ENCODE data around the gene KRTAP4-3. TPM values are rescaled to one million over a fixed set of nuclear protein-coding genes. Genes with fewer than 3 reads are reported as not detected.
"Not testable (repeated sequence)": the region's sequence is repeated elsewhere in the genome, so short reads cannot be mapped to it uniquely, and the experiment has no call there.

The KRTAP4-3 gene
- total RNA-seq, 1 donor from 2014 or later, result not detected

DNA sequence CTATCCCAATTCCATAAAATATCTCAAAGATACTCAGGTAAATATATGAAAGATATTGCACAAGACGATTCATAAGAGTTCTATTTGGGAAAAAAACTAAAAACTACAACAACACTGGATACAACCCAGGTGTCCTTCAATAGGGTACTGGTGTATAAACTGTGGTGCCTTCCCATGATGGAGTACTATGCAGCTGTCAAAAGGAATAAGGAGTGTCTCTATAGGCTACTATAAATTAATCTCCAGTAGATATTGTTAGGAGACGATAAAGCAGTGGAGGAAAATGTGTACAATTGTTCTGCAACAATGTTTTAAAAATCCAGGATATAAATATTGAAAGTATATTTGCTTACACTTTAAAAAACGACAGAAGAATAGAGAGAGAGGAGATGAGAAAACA, 41.6 kb downstream of the KRTAP4-3 start:
- Mint-ChIP-seq H3K4me3 (no peak overlapping the region), H3K4me1 (peaks cover 5% of the 10 kb centered on the region), H3K9me3 (no peaks in the 10 kb centered on the region), H3K27me3 (ENCODE audit: insufficient read depth, low read depth) (peaks cover 2% of the 10 kb centered on the region), H3K27ac (no peak overlapping the region), H3K36me3 (no peaks in the 10 kb centered on the region)
- Histone ChIP-seq H3K27me3 (no peaks in the 10 kb centered on the region), H3K36me3 (no peaks in the 10 kb centered on the region), H2AFZ (replicated peaks) (no peak overlapping the region), H3K79me2 (ENCODE audit: low read depth) (no peaks in the 10 kb centered on the region), H4K20me1 (ENCODE audit: low read depth) (no peaks in the 10 kb centered on the region), H3K27ac (no peak overlapping the region), H3F3A (ENCODE audit: low read depth) (no peaks in the 10 kb centered on the region), H3K9ac (no peak overlapping the region), H3K4me2 (no peak overlapping the region), H3K4me3 (no peak overlapping the region), H3K4me1 (no peaks in the 10 kb centered on the region), H3K9me3 (ENCODE audit: low read depth) (no peaks in the 10 kb centered on the region)
- TF ChIP-seq EZH2phosphoT487 (IDR thresholded peaks at IDR 0.05), result no peak
- TF ChIP-seq EZH2 (IDR thresholded peaks at IDR 0.05), result no peak
- TF ChIP-seq, protein P1, sequence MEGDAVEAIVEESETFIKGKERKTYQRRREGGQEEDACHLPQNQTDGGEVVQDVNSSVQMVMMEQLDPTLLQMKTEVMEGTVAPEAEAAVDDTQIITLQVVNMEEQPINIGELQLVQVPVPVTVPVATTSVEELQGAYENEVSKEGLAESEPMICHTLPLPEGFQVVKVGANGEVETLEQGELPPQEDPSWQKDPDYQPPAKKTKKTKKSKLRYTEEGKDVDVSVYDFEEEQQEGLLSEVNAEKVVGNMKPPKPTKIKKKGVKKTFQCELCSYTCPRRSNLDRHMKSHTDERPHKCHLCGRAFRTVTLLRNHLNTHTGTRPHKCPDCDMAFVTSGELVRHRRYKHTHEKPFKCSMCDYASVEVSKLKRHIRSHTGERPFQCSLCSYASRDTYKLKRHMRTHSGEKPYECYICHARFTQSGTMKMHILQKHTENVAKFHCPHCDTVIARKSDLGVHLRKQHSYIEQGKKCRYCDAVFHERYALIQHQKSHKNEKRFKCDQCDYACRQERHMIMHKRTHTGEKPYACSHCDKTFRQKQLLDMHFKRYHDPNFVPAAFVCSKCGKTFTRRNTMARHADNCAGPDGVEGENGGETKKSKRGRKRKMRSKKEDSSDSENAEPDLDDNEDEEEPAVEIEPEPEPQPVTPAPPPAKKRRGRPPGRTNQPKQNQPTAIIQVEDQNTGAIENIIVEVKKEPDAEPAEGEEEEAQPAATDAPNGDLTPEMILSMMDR (IDR thresholded peaks at IDR 0.05), result no peak
- no peak for DNase-seq (ENCODE audit: low spot score)

DNA sequence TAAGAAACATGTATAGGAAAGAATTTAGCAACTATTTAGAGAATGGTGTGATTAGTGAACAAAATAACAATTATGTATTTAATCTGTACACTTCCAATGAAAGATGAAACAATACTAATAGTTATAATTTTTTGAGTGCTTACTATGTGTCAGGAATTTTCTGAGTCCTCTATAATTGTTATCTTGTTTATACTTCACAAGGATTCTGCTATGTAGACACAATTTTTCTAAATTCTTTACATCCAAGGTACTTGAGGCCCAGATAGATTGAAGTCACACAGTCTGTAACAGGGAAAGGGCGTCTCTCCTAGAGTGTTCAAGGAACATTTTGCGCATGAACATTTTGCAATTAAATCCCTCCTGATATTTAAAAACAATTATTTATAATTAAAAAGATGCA, 43.0 kb downstream of the KRTAP4-3 start:
- H3K4me1 Mint-ChIP-seq, result peaks cover 5% of the 10 kb centered on the region
- DNase-seq (ENCODE audit: low spot score), result no peak
- no peak overlapping the region for H3K4me3 Mint-ChIP-seq
- Histone ChIP-seq H2AFZ (replicated peaks) (no peak overlapping the region), H3K4me1 (no peaks in the 10 kb centered on the region), H3K79me2 (ENCODE audit: low read depth) (no peaks in the 10 kb centered on the region), H3K4me2 (no peak overlapping the region), H4K20me1 (ENCODE audit: low read depth) (no peaks in the 10 kb centered on the region), H3K9ac (no peak overlapping the region), H3K36me3 (no peaks in the 10 kb centered on the region), H3K4me3 (no peak overlapping the region), H3F3A (ENCODE audit: low read depth) (no peaks in the 10 kb centered on the region), H3K27me3 (no peaks in the 10 kb centered on the region), H3K27ac (no peak overlapping the region), H3K9me3 (ENCODE audit: low read depth) (no peaks in the 10 kb centered on the region)
- no peak overlapping the region for H3K27ac Mint-ChIP-seq
- peaks cover 2% of the 10 kb centered on the region for H3K27me3 Mint-ChIP-seq (ENCODE audit: insufficient read depth, low read depth)
- no peak for TF ChIP-seq EZH2phosphoT487 (IDR thresholded peaks at IDR 0.05)
- TF ChIP-seq EZH2 (IDR thresholded peaks at IDR 0.05), result no peak
- TF ChIP-seq, protein P1 (IDR thresholded peaks at IDR 0.05), result no peak
- no peaks in the 10 kb centered on the region for H3K9me3 Mint-ChIP-seq
- H3K36me3 Mint-ChIP-seq, result no peaks in the 10 kb centered on the region

DNA sequence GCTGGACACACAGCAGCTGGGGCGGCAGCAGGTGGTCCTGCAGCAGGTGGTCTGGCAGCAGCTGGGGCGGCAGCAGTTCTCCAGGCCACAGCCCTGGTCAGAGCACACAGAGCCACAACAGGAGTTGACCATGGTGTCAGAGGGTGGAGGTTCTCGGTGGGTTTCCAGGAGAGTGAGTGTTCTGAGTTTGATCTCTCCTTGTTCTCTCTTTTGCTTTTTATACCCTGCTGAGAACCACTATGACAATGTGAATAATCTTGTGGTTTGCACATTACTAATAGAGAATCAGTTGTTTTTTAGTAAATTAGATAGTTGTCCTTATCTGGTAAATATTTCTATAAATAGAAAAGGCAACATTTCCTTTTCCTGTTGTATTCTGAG, 44.0 kb downstream of the KRTAP4-3 start, which contains the start of gene KRTAP4-12:
TSS of gene KRTAP4-12 (minus strand) at position 192 of the 381 bp plus-strand sequence. CDS start at position 132, 60 bp downstream.
- H2AFZ ChIP-seq (replicated peaks), result peak within 1 kb of the TSS; percentile 40
- not testable (repeated sequence) for H3K27me3 Mint-ChIP-seq (ENCODE audit: insufficient read depth, low read depth); H3K9ac ChIP-seq; H3K4me1 Mint-ChIP-seq; H3K4me3 ChIP-seq; H3K4me1 ChIP-seq; DNase-seq (ENCODE audit: low spot score); H3K4me2 ChIP-seq; H3K79me2 ChIP-seq (ENCODE audit: low read depth); H4K20me1 ChIP-seq (ENCODE audit: low read depth); H3K27me3 ChIP-seq; H3K36me3 ChIP-seq; H3K36me3 Mint-ChIP-seq; H3K4me3 Mint-ChIP-seq; H3K9me3 Mint-ChIP-seq; H3K9me3 ChIP-seq (ENCODE audit: low read depth); H3F3A ChIP-seq (ENCODE audit: low read depth); H3K27ac Mint-ChIP-seq; H3K27ac ChIP-seq

DNA sequence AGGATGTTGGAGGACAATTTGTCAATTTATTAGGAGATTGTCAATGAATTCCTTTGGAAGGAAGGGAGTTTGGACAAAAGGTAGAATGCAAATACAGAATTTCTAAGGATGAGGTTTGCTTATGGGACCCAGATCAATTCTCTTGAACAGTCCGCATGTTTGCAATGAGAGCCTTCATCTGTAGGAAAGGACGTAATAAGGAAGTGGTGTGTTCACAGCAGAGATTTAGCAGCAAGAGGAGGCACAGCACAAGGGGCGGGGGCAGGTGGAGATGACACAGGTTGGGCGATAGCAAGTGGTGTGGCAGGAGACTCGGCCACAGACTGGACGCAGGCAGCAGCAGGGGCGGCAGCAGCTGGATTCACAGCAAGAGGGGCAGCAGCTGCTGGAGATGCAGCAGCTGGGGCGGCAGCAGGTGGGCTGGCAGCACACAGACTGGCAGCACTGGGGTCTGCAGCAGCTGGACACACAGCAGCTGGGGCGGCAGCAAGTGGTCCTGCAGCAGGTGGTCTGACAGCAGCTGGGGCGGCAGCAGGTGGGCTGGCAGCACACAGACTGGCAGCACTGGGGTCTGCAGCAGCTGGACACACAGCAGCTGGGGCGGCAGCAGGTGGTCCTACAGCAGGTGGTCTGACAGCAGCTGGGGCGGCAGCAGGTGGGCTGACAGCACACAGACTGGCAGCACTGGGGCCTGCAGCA, 44.6 kb downstream of the KRTAP4-3 start:
- H3K27ac ChIP-seq; DNase-seq (ENCODE audit: low spot score); H3K27me3 Mint-ChIP-seq (ENCODE audit: insufficient read depth, low read depth); H3F3A ChIP-seq (ENCODE audit: low read depth); H3K4me1 ChIP-seq; H3K27ac Mint-ChIP-seq; H3K27me3 ChIP-seq; H4K20me1 ChIP-seq (ENCODE audit: low read depth); H3K4me2 ChIP-seq; H3K4me3 ChIP-seq; H3K9ac ChIP-seq; H3K4me1 Mint-ChIP-seq; H3K36me3 ChIP-seq; H3K36me3 Mint-ChIP-seq; H3K4me3 Mint-ChIP-seq; H3K9me3 ChIP-seq (ENCODE audit: low read depth); H3K79me2 ChIP-seq (ENCODE audit: low read depth); H3K9me3 Mint-ChIP-seq: not testable (repeated sequence)
- peak overlapping the region; percentile 40 for H2AFZ ChIP-seq (replicated peaks)
